ENCODE measurements around the gene SOX5.

DNA sequence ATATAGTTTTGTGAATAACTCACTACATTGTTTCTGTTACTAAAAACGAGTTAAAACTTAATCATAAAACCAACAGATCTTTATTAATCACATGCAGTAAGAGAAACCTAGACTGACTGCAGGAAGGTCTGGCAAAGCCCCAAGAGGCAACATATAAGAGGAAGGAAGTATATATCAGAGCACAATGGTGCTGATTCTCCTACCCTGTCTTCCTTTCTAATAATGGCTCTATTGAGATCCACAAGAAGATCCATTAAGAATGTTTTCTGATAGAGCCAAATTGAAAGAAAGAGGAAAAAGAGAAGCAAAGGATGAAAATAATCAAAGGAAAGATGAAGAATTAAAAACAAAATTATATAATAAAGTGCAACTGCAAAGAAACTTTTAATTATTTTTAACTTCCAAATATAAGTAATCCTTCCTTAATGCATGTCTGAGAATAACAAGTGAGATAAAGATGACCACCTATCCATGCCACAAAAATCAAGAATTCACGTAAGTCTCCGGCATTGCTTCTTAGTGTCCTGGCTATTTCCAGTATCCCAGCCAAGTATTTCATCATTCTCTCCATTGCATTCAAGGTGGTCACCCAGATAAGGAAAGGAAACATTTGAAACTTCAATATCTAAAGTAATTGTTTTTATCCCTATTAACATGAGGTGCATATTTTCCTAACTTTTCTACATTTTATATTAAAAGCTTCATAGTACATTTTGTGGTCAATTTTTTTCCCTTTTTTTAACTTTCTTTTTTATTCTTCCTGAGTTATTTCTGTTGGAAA lies 62.2 kb downstream of the SOX5 start:
- TF ChIP-seq FOXA1 (IDR thresholded peaks at IDR 0.05) (no peak), ZNF384 (IDR thresholded peaks at IDR 0.05) (no peak), ELF4 (IDR thresholded peaks at IDR 0.05) (no peak), FOXM1 (IDR thresholded peaks at IDR 0.05; ENCODE audit: borderline replicate concordance) (no peak), L3MBTL2 (conservative IDR thresholded peaks at IDR 0.05) (no peak), BHLHE40 (IDR thresholded peaks at IDR 0.05; ENCODE audit: borderline replicate concordance) (no peak), HDGF (IDR thresholded peaks at IDR 0.05; ENCODE audit: borderline replicate concordance) (no peak), SUZ12 (IDR thresholded peaks at IDR 0.05) (no peak)
